ENCODE data around the gene CD8A.
"Not testable (repeated sequence)": the region's sequence is repeated elsewhere in the genome, so short reads cannot be mapped to it uniquely, and the experiment has no call there.

CD8A gene

GRCh38 chr2:86775338-86775737, 15.4 kb downstream of the CD8A start:
- DNase-seq = no peak

DNA sequence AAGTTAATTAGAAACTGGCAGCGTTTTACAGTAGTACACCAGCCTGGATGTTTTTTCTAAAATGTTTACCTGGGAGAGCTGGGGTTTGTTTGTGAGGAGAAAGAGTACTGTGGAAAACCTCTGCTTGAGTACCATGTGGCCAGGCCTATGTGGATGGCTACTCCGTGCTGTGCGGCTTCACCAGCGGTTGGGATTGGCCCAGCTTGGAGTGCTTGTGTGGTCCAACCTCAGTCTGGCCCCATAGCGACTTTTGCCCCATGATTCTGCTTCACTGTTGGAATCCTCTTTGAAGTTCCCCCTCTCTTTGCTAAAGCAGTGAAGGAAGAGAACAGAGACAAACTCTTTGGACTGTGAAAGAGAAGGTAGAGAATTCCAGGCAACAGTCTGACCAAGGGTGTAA, 15.9 kb downstream of the CD8A start:
- DNase-seq = no peak

- no peak for DNase-seq
Observed at GRCh38 chr2:86772611-86773010, 18.1 kb downstream of the CD8A start.

- no peak for DNase-seq
Observed at GRCh38 chr2:86770816-86771301, 19.9 kb downstream of the CD8A start.

- no peak for DNase-seq
Observed at GRCh38 chr2:86769838-86770237, 20.9 kb downstream of the CD8A start.

- no peak for DNase-seq
Observed at GRCh38 chr2:86768189-86768949, 22.3 kb downstream of the CD8A start.

GRCh38 chr2:86765310-86765695, 25.4 kb downstream of the CD8A start:
- DNase-seq = no peak

GRCh38 chr2:86764661-86765309, 25.9 kb downstream of the CD8A start:
- peak; percentile 81 for DNase-seq

DNA sequence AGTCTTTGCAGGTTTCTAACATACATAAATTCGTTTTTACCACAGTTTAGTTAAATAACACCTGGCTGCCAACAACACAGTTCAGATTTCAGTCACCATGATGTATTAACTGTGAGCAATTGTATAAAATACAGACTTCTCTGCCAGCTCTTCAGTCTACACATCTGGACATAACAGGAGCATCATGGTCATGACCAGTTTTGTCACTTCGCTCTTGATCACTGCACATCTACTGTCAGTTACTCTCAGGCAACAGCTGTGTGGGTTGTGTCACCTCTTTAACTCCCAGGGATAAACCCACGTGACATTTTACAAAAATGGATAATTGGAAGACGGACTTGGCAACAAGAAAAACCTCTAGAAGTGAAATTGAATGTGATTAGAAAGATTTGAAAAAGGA, 30.3 kb downstream of the CD8A start:
- no peak for DNase-seq

GRCh38 chr2:86758405-86758804, 32.3 kb downstream of the CD8A start:
- no peak for DNase-seq

- DNase-seq = no peak
Observed at GRCh38 chr2:86753606-86754005, 37.1 kb downstream of the CD8A start.

DNA sequence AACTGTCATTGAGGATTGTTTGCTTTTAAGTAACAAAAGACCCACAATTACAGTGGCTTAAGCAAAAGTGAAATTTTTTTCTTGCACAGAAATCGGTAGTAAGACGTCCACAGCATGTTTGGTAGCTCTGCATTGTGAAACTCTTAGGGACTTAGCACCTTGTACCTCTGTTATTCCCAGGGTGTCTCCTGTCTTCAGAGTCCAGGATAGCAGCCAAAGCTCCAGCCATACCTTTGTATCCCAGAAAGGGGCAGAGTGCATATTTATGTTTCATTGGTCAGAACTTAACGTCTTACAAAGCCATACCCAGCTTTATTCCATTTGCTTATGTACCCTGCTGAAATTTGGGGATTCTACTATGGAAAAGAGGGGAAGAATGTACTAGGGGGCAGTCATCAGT, 37.8 kb downstream of the CD8A start:
- no peak for DNase-seq

DNA sequence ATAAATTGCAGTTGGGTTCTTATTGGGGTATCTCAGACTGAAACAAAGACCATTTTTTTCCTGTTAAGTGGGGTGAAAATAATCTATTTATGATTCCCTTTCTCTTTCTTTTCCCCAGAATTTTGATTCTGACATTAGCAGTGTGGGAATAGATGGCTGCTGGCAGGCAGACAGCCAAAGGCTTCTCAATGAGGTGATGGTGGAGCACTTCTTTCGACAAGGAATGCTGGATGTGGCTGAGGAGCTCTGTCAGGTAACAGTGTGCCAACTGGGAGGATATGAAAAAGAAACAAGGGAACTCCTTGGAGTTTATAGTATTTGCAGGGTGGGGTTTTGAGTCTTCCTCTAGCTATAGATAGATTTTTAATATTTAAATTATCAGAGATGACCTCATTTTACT, 38.9 kb downstream of the CD8A start:
- DNase-seq = no peak

DNA sequence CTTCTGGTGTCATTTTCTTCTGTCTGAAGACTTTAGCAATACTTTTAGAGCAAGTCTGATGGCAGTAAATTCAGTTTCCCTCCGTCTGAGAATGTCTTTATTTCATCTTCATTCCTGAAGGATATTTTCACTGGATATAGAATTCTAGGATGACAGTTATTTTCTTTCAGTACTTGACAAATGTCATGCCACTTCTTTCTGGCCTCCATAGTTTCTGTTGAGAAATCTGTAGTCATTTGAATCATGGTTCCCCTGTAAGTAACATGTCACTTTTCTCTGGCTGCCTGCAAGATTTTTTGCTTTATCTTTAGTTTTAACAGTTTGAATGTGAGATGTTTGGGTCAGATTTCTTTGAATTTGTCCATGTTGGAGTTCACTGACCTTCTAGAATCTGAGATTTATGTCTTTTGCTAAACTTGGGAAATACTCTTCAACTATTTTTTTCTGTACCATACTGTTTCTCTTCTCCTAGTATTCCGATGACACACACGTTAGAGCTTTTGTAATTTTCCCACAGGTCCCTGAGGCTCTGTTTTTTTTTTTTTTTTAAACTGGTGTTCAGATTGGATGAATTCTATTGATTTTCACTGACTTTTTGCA, 40.4 kb downstream of the CD8A start:
- peak; percentile 21 for DNase-seq

DNA sequence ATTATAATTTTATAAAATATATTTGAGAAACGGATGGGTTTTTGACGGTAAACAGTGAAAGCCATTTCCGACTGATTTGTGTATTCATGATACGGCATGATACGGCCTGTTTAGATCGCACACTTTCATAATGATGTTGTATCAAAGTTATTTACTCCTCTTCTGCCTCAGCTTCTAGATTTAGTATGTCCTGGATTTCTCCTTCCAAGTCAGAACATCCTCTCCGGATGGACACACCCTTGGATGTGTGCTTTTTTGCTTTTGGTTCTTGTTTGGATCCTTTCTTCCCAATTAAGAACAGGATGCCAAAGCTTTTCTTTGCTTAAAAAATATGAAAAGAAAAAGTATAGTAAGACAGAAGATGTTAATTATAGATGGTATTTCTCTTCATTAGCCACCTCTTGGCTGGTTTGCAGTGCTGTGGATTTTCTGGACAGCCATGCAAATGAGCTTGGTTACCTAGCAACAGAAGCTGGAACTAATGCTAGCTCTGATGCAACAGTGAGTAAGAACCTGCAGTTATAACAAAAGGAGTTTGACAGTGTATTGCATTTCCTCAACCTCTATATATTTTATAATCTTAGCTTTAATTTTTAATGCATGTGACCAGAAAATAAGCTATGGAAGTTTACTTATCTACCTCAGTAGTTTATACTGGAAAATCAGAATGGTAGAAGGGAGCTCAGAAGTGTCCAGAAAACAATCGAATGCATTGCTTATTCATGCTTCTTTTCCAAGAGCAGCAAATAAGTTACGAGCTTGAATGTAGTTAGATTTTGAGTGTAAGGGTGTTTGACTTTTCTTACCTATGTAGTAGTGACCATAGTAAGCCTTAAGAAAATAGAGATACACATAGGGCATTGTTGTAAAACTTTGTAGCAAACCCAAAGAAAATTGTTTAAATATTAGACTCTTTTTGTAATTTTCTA, 42.7 kb downstream of the CD8A start:
- DNase-seq = peak; percentile 89

DNA sequence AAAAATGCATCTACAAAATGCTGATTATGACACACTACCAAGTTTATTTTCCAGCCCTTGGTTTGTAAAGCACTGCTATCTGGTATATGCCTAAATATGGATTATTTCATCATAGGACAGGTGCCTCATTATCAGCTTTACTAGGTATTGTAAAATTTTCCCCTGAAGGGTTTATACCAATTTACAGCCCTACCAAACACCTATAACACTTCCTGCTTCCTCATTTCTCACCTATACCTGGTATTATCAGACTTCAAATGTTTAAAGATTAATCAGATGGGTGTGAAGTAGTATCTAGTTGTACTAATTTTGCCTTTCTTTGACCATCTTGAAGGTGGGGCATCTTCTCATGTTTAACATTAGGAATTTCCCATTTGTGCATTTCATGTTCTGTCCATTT, 43.8 kb downstream of the CD8A start:
- no peak for DNase-seq

DNA sequence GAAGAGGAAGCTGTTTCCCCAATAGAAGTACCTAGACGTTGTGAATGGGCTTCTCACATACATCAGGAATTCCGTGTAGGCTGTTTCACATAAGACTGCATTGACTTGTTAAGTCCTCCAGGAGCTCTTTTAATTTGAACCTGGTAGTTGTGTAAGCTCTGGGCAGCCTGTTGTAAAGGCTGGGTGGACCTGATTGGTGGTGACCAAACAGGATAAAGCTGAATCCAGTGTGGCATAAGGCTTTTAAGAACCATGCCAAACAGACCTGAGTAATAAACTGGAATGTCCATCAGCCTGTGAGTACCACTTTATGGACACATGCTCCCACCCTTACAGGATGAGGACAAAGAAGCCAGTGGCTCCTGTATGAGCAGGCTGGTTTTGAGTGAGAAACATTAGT, 46.6 kb downstream of the CD8A start:
- DNase-seq = no peak

- DNase-seq = not testable (repeated sequence)
Observed at GRCh38 chr2:86741889-86742498, 48.7 kb downstream of the CD8A start.

DNA sequence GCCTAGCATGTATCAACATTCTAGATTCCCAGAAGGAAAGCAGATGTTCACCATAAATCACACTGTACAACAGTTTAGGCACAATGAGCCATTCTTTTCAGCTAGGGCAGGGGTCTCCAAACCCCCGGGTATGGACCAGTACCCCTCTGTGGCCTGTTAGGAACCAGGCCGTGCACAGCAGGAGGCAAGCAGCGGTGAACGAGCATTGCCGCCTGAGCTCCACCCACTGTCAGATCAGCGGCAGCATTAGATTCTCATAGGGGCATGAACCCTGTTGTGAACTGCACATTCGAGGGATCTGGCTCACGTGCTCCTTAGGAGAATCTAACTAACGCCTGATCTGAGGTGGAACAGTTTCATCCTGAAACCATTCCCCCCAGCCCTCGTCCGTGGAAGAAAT, 50.8 kb downstream of the CD8A start:
- not testable (repeated sequence) for DNase-seq

DNA sequence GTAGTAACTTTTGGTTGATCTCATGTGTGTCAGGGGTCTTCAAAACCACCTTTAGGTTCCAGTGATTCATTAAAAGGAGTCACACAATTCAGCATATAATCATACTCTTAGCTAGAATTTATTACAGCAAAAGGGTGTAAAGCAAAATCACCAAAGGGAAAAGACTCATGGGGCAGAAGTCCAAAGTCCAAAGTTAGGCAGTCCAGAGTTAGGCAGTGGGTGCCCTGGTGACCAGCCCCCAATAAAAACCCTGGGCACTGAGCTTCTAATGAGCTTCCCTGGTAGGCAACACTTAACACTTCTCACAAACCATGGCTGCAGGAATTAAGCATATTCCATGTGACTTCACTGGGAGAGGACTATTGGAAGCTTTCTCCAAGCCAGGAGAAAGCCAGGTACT, 51.2 kb downstream of the CD8A start:
- not testable (repeated sequence) for DNase-seq

DNA sequence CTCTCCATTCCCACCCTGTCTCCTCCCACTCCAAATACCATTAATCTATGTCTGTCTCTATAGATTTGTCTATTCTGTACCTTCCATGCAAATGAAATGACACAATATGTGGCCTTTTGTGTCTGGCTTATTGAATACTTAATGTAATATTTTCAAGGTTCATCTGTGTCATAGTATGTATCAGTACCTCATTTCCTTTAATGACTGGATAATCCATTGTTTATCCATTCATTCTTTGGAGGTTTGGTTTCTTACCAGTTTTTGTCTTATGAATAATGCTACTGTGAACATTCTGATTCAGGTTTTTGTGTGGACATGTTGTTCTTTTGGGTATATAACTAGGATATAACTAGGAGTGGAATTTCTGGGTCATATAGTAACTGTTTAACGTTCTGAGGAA, 55.8 kb downstream of the CD8A start:
- not testable (repeated sequence) for DNase-seq

Measured in OCI-M1 (cell line).